Measurements from ENCODE around the gene PARD3B.

PARD3B gene

DNA sequence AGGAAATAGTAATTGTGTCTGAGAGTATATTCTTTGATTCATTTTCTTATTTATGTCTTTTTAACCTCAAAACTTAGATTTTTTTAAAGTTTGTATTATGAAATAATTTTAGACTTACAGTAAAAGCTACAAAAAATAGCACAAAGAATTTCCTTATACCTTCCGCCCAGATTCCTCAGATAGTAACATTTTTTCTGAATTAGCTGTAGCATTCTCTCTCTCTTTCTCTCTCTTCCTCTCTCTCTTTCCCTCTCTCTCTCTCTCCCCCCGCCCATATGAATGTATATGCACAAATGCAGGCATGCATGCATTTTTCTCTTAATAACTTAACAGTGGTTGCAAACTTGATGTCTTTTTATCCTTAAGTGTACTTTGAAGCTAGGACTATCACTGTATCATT lies 776.0 kb downstream of the PARD3B start:
- TF ChIP-seq, protein P1, sequence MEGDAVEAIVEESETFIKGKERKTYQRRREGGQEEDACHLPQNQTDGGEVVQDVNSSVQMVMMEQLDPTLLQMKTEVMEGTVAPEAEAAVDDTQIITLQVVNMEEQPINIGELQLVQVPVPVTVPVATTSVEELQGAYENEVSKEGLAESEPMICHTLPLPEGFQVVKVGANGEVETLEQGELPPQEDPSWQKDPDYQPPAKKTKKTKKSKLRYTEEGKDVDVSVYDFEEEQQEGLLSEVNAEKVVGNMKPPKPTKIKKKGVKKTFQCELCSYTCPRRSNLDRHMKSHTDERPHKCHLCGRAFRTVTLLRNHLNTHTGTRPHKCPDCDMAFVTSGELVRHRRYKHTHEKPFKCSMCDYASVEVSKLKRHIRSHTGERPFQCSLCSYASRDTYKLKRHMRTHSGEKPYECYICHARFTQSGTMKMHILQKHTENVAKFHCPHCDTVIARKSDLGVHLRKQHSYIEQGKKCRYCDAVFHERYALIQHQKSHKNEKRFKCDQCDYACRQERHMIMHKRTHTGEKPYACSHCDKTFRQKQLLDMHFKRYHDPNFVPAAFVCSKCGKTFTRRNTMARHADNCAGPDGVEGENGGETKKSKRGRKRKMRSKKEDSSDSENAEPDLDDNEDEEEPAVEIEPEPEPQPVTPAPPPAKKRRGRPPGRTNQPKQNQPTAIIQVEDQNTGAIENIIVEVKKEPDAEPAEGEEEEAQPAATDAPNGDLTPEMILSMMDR (IDR thresholded peaks at IDR 0.05; ENCODE audit: insufficient read depth, low read length) = no peak
- TF ChIP-seq SPI1 (IDR thresholded peaks at IDR 0.05; ENCODE audit: borderline replicate concordance, low read depth) (no peak), GABPA (IDR thresholded peaks at IDR 0.05; ENCODE audit: low read depth) (no peak), POLR2AphosphoS5 (IDR thresholded peaks at IDR 0.05; ENCODE audit: low read depth) (no peak)
- TF ChIP-seq, protein P2, sequence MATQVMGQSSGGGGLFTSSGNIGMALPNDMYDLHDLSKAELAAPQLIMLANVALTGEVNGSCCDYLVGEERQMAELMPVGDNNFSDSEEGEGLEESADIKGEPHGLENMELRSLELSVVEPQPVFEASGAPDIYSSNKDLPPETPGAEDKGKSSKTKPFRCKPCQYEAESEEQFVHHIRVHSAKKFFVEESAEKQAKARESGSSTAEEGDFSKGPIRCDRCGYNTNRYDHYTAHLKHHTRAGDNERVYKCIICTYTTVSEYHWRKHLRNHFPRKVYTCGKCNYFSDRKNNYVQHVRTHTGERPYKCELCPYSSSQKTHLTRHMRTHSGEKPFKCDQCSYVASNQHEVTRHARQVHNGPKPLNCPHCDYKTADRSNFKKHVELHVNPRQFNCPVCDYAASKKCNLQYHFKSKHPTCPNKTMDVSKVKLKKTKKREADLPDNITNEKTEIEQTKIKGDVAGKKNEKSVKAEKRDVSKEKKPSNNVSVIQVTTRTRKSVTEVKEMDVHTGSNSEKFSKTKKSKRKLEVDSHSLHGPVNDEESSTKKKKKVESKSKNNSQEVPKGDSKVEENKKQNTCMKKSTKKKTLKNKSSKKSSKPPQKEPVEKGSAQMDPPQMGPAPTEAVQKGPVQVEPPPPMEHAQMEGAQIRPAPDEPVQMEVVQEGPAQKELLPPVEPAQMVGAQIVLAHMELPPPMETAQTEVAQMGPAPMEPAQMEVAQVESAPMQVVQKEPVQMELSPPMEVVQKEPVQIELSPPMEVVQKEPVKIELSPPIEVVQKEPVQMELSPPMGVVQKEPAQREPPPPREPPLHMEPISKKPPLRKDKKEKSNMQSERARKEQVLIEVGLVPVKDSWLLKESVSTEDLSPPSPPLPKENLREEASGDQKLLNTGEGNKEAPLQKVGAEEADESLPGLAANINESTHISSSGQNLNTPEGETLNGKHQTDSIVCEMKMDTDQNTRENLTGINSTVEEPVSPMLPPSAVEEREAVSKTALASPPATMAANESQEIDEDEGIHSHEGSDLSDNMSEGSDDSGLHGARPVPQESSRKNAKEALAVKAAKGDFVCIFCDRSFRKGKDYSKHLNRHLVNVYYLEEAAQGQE (IDR thresholded peaks at IDR 0.05; ENCODE audit: insufficient replicate concordance, low read depth) = no peak
- no peak overlapping the region for H3K4me3 ChIP-seq (replicated peaks; ENCODE audit: insufficient read depth, low read length)
- no peak for DNase-seq (ENCODE audit: low read depth in 1 of 2, low spot score in 1 of 2)
- no peak overlapping the region for H3K27ac ChIP-seq (replicated peaks)
- peaks cover 3% of the 10 kb centered on the region for H3K27me3 ChIP-seq (ENCODE audit: insufficient read depth, poor library complexity, severe bottlenecking)

DNA sequence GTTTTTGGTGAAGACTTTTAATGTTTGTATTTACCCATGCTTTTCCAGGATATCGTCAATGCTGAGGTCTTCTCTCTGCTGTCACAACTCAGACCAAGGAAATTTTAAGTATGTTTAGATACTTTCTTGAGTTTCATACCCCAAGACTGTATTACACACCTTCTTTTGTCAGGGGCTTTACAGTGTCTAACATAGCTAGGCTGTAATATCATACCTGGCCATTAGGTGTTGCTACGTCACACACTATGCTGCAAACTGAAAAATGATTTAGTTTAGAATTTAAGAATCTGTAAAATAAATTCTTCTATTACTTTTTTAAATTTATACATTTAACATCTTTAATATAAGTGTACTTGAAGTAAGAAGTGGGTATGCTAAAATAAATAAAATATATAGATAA lies 778.7 kb downstream of the PARD3B start:
- Histone ChIP-seq H3K27me3 (ENCODE audit: insufficient read depth, poor library complexity, severe bottlenecking) (no peaks in the 10 kb centered on the region), H3K27ac (replicated peaks) (no peak overlapping the region), H3K4me3 (replicated peaks; ENCODE audit: insufficient read depth, low read length) (no peak overlapping the region)
- TF ChIP-seq SPI1 (IDR thresholded peaks at IDR 0.05; ENCODE audit: borderline replicate concordance, low read depth) (no peak), POLR2AphosphoS5 (IDR thresholded peaks at IDR 0.05; ENCODE audit: low read depth) (no peak), GABPA (IDR thresholded peaks at IDR 0.05; ENCODE audit: low read depth) (no peak)
- TF ChIP-seq, protein P1 (IDR thresholded peaks at IDR 0.05; ENCODE audit: insufficient read depth, low read length) = no peak
- TF ChIP-seq, protein P2 (IDR thresholded peaks at IDR 0.05; ENCODE audit: insufficient replicate concordance, low read depth) = no peak
- no peak for DNase-seq (ENCODE audit: low read depth in 1 of 2, low spot score in 1 of 2)

DNA sequence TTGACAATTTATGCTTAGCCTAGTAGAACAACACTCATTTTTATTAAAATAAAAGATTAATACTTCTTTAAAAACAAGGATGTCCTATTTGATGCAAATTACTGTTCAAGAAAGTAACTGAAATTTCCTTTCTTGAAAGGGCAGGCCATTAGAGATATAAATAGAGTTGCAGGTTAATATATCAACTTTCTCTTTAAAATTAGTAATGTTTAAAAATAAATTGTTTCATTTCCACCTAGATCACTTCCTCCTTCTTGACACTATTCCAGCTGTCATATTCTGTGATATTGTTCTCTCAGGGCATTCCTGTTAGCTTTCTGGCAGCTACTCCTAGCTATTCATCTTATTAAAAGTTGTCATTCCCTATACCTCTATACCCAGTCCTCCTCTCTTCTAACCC lies 779.1 kb downstream of the PARD3B start:
- DNase-seq (ENCODE audit: low read depth in 1 of 2, low spot score in 1 of 2) = no peak
- no peak overlapping the region for H3K27ac ChIP-seq (replicated peaks)
- no peaks in the 10 kb centered on the region for H3K27me3 ChIP-seq (ENCODE audit: insufficient read depth, poor library complexity, severe bottlenecking)
- H3K4me3 ChIP-seq (replicated peaks; ENCODE audit: insufficient read depth, low read length) = no peak overlapping the region
- TF ChIP-seq SPI1 (IDR thresholded peaks at IDR 0.05; ENCODE audit: borderline replicate concordance, low read depth) (no peak), POLR2AphosphoS5 (IDR thresholded peaks at IDR 0.05; ENCODE audit: low read depth) (no peak), GABPA (IDR thresholded peaks at IDR 0.05; ENCODE audit: low read depth) (no peak)
- TF ChIP-seq, protein P2 (IDR thresholded peaks at IDR 0.05; ENCODE audit: insufficient replicate concordance, low read depth) = no peak
- TF ChIP-seq, protein P1 (IDR thresholded peaks at IDR 0.05; ENCODE audit: insufficient read depth, low read length) = no peak
